ENCODE data around the gene CLSTN2. TPM values are rescaled to one million over a fixed set of nuclear protein-coding genes. Genes with fewer than 3 reads are reported as not detected.

CLSTN2 gene
- total RNA-seq, 1 experiment from 2014 or later = 0.68 TPM

- Mint-ChIP-seq H3K4me1 (peaks cover 2 to 7% of the 10 kb centered on the region in 2 experiments; a peak in 3 of 4 replicates), H3K27me3 (ENCODE audit: low read depth) (0 out of 2 replicates have a peak, but pooled peaks cover 1% of the 10 kb centered on the region), H3K27ac (no peak overlapping the region), H3K4me3 (no peak overlapping the region), H3K36me3 (ENCODE audit: insufficient read depth in 1 of 3, low read depth in 3 of 3) (no peaks in the 10 kb centered on the region), H3K9me3 (no peaks in the 10 kb centered on the region)
- Histone ChIP-seq H3K27ac (ENCODE audit: insufficient read length, low read depth, low read length) (no peak overlapping the region), H3K23me2 (ENCODE audit: insufficient read length, low read depth, low read length, poor library complexity, severe bottlenecking) (no peaks in the 10 kb centered on the region), H4K20me1 (ENCODE audit: control insufficient read depth, insufficient read depth, insufficient read length) (no peaks in the 10 kb centered on the region), H2BK20ac (ENCODE audit: low read depth, low read length, poor library complexity, severe bottlenecking) (no peak overlapping the region), H3K56ac (ENCODE audit: insufficient read length, low read depth, low read length) (no peak overlapping the region), H3K23ac (ENCODE audit: insufficient read length, low read depth, low read length) (no peak overlapping the region), H3K4me1 (ENCODE audit: insufficient read depth, low read length) (no peaks in the 10 kb centered on the region), H4K91ac (ENCODE audit: insufficient read length, low read depth, low read length) (no peak overlapping the region), H3K9me3 (ENCODE audit: control insufficient read depth, low read depth, low read length) (no peaks in the 10 kb centered on the region), H2BK120ac (ENCODE audit: low read depth, low read length, poor library complexity, severe bottlenecking) (no peak overlapping the region), H2AFZ (ENCODE audit: low read length) (no peak overlapping the region), H3T11ph (ENCODE audit: low read length) (no peak overlapping the region), H2AK5ac (ENCODE audit: insufficient read length, low read length) (no peak overlapping the region), H4K8ac (replicated peaks; ENCODE audit: insufficient read length, low read depth, low read length) (no peak overlapping the region), H3K4ac (ENCODE audit: low read depth, low read length) (no peak overlapping the region), H2BK5ac (ENCODE audit: insufficient read length, low read length) (no peak overlapping the region), H3K79me1 (ENCODE audit: insufficient read depth, low read depth, low read length, poor library complexity, severe bottlenecking) (no peaks in the 10 kb centered on the region), H3K18ac (ENCODE audit: insufficient read length, low read depth, low read length) (no peak overlapping the region), H3K9ac (ENCODE audit: extremely low read depth, insufficient read length, low read length) (no peak overlapping the region), H3K14ac (ENCODE audit: insufficient read depth, low read length) (no peak overlapping the region), H2BK15ac (ENCODE audit: low read depth, low read length) (no peak overlapping the region), H3K4me2 (ENCODE audit: insufficient read depth, insufficient read length, low read length) (no peak overlapping the region), H2BK12ac (ENCODE audit: insufficient read length, low read depth, low read length) (no peak overlapping the region), H3K79me2 (ENCODE audit: insufficient read depth, low read length) (no peaks in the 10 kb centered on the region), H3K27me3 (ENCODE audit: insufficient read depth, low read length) (no peaks in the 10 kb centered on the region), H4K5ac (ENCODE audit: insufficient read length, low read depth, low read length) (no peak overlapping the region)
- WGBS (ENCODE audit: extremely low coverage, insufficient read length, low lambda C conversion rate) = no CpG with 5 or more reads among the region's 5 CpGs
- no peak for DNase-seq
- TF ChIP-seq, protein P1, sequence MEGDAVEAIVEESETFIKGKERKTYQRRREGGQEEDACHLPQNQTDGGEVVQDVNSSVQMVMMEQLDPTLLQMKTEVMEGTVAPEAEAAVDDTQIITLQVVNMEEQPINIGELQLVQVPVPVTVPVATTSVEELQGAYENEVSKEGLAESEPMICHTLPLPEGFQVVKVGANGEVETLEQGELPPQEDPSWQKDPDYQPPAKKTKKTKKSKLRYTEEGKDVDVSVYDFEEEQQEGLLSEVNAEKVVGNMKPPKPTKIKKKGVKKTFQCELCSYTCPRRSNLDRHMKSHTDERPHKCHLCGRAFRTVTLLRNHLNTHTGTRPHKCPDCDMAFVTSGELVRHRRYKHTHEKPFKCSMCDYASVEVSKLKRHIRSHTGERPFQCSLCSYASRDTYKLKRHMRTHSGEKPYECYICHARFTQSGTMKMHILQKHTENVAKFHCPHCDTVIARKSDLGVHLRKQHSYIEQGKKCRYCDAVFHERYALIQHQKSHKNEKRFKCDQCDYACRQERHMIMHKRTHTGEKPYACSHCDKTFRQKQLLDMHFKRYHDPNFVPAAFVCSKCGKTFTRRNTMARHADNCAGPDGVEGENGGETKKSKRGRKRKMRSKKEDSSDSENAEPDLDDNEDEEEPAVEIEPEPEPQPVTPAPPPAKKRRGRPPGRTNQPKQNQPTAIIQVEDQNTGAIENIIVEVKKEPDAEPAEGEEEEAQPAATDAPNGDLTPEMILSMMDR (conservative IDR thresholded peaks at IDR 0.05) = no peak
These were observed 504.5 kb downstream of the CLSTN2 start for GRCh38 chr3:140439527-140439926.

All from H9 (cell line).